Esophagus muscularis mucosa (tissue), 3 donors: ENCODE results near the gene MORN5.

Source experiments
- POLR2A ChIP-seq: fragments of 450-650 bp; IDR thresholded peaks from one replicate; pipeline ENCODE4 v1.6.1; 2017; ENCODE audit warnings: antibody characterized with exemption, moderate library complexity, mild to moderate bottlenecking, low read depth
- POLR2AphosphoS5 ChIP-seq, 2 donors: sonication (generic); formaldehyde crosslinking; IDR thresholded peaks; one replicate each; pipeline ENCODE4 v1.6.1; 2017; ENCODE audit warnings: antibody characterized with exemption in 2 of 2
- TF ChIP-seq, protein P1 (sequence below), 3 experiments: fragments of 200-600 bp in 2 of 3; fragments of 450-650 bp in 1 of 3; sonication (generic) in 2 of 3; IDR thresholded peaks; one replicate each; pipeline ENCODE4 v1.5.1; 2017 to 2019; ENCODE audit warnings: antibody characterized with exemption in 3 of 3, mild to moderate bottlenecking in 2 of 3, moderate library complexity in 1 of 3

DNA sequence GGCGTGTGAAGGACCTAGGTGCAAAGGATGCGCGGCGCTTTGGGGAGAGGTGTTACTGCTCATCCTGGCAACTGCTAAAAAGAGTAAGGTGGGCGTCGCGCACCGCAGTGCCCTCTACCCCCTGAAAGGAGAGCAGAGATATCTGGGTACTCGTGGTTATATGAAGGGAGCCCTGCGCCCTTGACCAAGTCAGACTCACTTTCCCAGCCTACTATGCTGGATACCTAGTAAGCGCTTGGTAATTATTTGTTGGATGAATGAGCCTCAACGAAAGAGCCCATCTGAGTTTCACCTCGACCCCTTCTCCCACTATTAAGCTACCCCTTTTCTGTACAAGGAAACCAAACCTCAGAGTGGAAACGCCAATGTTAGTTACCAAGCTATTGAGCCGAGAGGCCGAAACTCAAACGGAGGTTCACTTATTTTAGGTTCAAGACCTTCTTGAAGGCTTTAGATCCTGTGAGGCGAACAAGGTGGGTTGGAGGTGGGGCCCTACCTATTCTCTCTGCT lies 61.0 kb downstream of the MORN5 start:
- TF ChIP-seq POLR2AphosphoS5 (IDR thresholded peaks at IDR 0.05) (no peak), POLR2A (no peak)
- TF ChIP-seq, protein P1, sequence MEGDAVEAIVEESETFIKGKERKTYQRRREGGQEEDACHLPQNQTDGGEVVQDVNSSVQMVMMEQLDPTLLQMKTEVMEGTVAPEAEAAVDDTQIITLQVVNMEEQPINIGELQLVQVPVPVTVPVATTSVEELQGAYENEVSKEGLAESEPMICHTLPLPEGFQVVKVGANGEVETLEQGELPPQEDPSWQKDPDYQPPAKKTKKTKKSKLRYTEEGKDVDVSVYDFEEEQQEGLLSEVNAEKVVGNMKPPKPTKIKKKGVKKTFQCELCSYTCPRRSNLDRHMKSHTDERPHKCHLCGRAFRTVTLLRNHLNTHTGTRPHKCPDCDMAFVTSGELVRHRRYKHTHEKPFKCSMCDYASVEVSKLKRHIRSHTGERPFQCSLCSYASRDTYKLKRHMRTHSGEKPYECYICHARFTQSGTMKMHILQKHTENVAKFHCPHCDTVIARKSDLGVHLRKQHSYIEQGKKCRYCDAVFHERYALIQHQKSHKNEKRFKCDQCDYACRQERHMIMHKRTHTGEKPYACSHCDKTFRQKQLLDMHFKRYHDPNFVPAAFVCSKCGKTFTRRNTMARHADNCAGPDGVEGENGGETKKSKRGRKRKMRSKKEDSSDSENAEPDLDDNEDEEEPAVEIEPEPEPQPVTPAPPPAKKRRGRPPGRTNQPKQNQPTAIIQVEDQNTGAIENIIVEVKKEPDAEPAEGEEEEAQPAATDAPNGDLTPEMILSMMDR (IDR thresholded peaks at IDR 0.05) = no peak
